ENCODE measurements around the gene SMTNL2. TPM values are rescaled to one million over a fixed set of nuclear protein-coding genes. Genes with fewer than 3 reads are reported as not detected.
"Not testable (repeated sequence)": the region's sequence is repeated elsewhere in the genome, so short reads cannot be mapped to it uniquely, and the experiment has no call there.

The SMTNL2 gene
- total RNA-seq, 2 experiments from 2014 or later: not detected

- Mint-ChIP-seq H3K36me3 (ENCODE audit: low read depth) (no peaks in the 10 kb centered on the region), H3K9me3 (no peaks in the 10 kb centered on the region), H3K27me3 (peaks cover 3% of the 10 kb centered on the region), H3K4me1 (peaks cover 4% of the 10 kb centered on the region), H3K27ac (no peak overlapping the region), H3K4me3 (no peak overlapping the region)
- POLR2A ChIA-PET: interaction anchor here (0.8 kb wide), 1 partner anchor 114 kb away, joined by 3 read pairs; no protein-coding TSS in a partner anchor
- CTCF ChIA-PET: interaction anchor here (0.7 to 1.2 kb wide), 2 partner anchors 28 to 30 kb away, joined by 3 to 4 read pairs; no protein-coding TSS in a partner anchor
- DNase-seq: peak; percentile 44
These were observed 10.8 kb downstream of the SMTNL2 start for GRCh38 chr17:4594931-4595684.

- not testable (repeated sequence) for H3K36me3 Mint-ChIP-seq (ENCODE audit: low read depth); H3K9me3 Mint-ChIP-seq; DNase-seq; H3K4me1 Mint-ChIP-seq; H3K4me3 Mint-ChIP-seq; H3K27me3 Mint-ChIP-seq; H3K27ac Mint-ChIP-seq
- POLR2A ChIA-PET: interaction anchor here (0.8 to 1.5 kb wide), 2 partner anchors 9 to 115 kb away, joined by 3 read pairs; no protein-coding TSS in a partner anchor
- CTCF ChIA-PET: interaction anchor here (0.7 to 1.7 kb wide), 3 partner anchors 29 to 31 kb away, joined by 3 to 4 read pairs (median 4); no protein-coding TSS in a partner anchor
These were observed 11.5 kb downstream of the SMTNL2 start for GRCh38 chr17:4595685-4596342.

GRCh38 chr17:4596636-4597380, 12.5 kb downstream of the SMTNL2 start:
- Mint-ChIP-seq H3K27ac (no peak overlapping the region), H3K4me1 (peaks cover 4% of the 10 kb centered on the region), H3K36me3 (ENCODE audit: low read depth) (no peaks in the 10 kb centered on the region), H3K4me3 (no peak overlapping the region), H3K9me3 (no peaks in the 10 kb centered on the region), H3K27me3 (peaks cover 2% of the 10 kb centered on the region)
- CTCF ChIA-PET: interaction anchor here (1.7 kb wide), 1 partner anchor 30 kb away, joined by 4 read pairs; no protein-coding TSS in a partner anchor
- POLR2A ChIA-PET: interaction anchor here (1.5 kb wide), 1 partner anchor 10 kb away, joined by 3 read pairs; no protein-coding TSS in a partner anchor
- DNase-seq: no peak

GRCh38 chr17:4597975-4598374, 13.6 kb downstream of the SMTNL2 start:
- Mint-ChIP-seq H3K4me1 (peaks cover 4% of the 10 kb centered on the region), H3K27ac (no peak overlapping the region), H3K4me3 (no peak overlapping the region), H3K9me3 (no peaks in the 10 kb centered on the region), H3K36me3 (ENCODE audit: low read depth) (no peaks in the 10 kb centered on the region), H3K27me3 (peaks cover 6% of the 10 kb centered on the region)
- CTCF ChIA-PET: no interaction called here
- POLR2A ChIA-PET: no interaction called here
- DNase-seq: no peak

GRCh38 chr17:4598776-4599504, 14.6 kb downstream of the SMTNL2 start:
- H3K9me3 Mint-ChIP-seq: no peaks in the 10 kb centered on the region
- H3K27me3 Mint-ChIP-seq: peaks cover 6% of the 10 kb centered on the region
- CTCF ChIA-PET: interaction anchor here (0.6 kb wide), 1 partner anchor 686 kb away, joined by 3 read pairs; no protein-coding TSS in a partner anchor
- POLR2A ChIA-PET: no interaction called here
- no peak overlapping the region for H3K4me3 Mint-ChIP-seq
- H3K4me1 Mint-ChIP-seq: peaks cover 4% of the 10 kb centered on the region
- no peak for DNase-seq
- H3K27ac Mint-ChIP-seq: no peak overlapping the region
- H3K36me3 Mint-ChIP-seq (ENCODE audit: low read depth): no peaks in the 10 kb centered on the region

GRCh38 chr17:4599505-4600281, 15.4 kb downstream of the SMTNL2 start:
- no peak overlapping the region for H3K27ac Mint-ChIP-seq
- CTCF ChIA-PET: interaction anchor here (0.6 kb wide), 1 partner anchor 687 kb away, joined by 3 read pairs; no protein-coding TSS in a partner anchor

GRCh38 chr17:4600563-4600962, 16.2 kb downstream of the SMTNL2 start:
- H3K4me1 Mint-ChIP-seq: no peaks in the 10 kb centered on the region
- CTCF ChIA-PET: no interaction called here
- H3K27ac Mint-ChIP-seq: no peak overlapping the region
- no peak for DNase-seq
- H3K27me3 Mint-ChIP-seq: peaks cover 6% of the 10 kb centered on the region
- no peaks in the 10 kb centered on the region for H3K36me3 Mint-ChIP-seq (ENCODE audit: low read depth)
- no peaks in the 10 kb centered on the region for H3K9me3 Mint-ChIP-seq
- no peak overlapping the region for H3K4me3 Mint-ChIP-seq
- POLR2A ChIA-PET: no interaction called here

More at GRCh38 chr17:4599505-4600281, 15.4 kb downstream of the SMTNL2 start:
- Mint-ChIP-seq H3K9me3 (no peaks in the 10 kb centered on the region), H3K36me3 (ENCODE audit: low read depth) (no peaks in the 10 kb centered on the region), H3K4me1 (peaks cover 4% of the 10 kb centered on the region), H3K4me3 (no peak overlapping the region), H3K27me3 (peaks cover 6% of the 10 kb centered on the region)
- POLR2A ChIA-PET: no interaction called here
- no peak for DNase-seq

- no peak for DNase-seq
- peaks cover 6% of the 10 kb centered on the region for H3K27me3 Mint-ChIP-seq
- no peaks in the 10 kb centered on the region for H3K36me3 Mint-ChIP-seq (ENCODE audit: low read depth)
- H3K4me3 Mint-ChIP-seq: no peak overlapping the region
- no peak overlapping the region for H3K27ac Mint-ChIP-seq
- ChIA-PET CTCF (no interaction called here), POLR2A (no interaction called here)
- H3K9me3 Mint-ChIP-seq: no peaks in the 10 kb centered on the region
- H3K4me1 Mint-ChIP-seq: no peaks in the 10 kb centered on the region
These were observed 17.0 kb downstream of the SMTNL2 start for GRCh38 chr17:4601326-4601725.

GRCh38 chr17:4602041-4602440, 17.7 kb downstream of the SMTNL2 start:
- H3K27ac Mint-ChIP-seq: no peak overlapping the region
- no peaks in the 10 kb centered on the region for H3K4me1 Mint-ChIP-seq
- POLR2A ChIA-PET: no interaction called here
- H3K9me3 Mint-ChIP-seq: no peaks in the 10 kb centered on the region
- no peaks in the 10 kb centered on the region for H3K36me3 Mint-ChIP-seq (ENCODE audit: low read depth)
- DNase-seq: no peak
- H3K4me3 Mint-ChIP-seq: no peak overlapping the region
- CTCF ChIA-PET: no interaction called here
- peaks cover 6% of the 10 kb centered on the region for H3K27me3 Mint-ChIP-seq

GRCh38 chr17:4604111-4604644, 19.8 kb downstream of the SMTNL2 start:
- peaks cover 5% of the 10 kb centered on the region for H3K4me1 Mint-ChIP-seq
- H3K36me3 Mint-ChIP-seq (ENCODE audit: low read depth): no peaks in the 10 kb centered on the region
- no peak for DNase-seq
- ChIA-PET POLR2A (no interaction called here), CTCF (no interaction called here)
- H3K4me3 Mint-ChIP-seq: no peak overlapping the region
- H3K27ac Mint-ChIP-seq: no peak overlapping the region
- peaks cover 22% of the 10 kb centered on the region for H3K27me3 Mint-ChIP-seq
- H3K9me3 Mint-ChIP-seq: no peaks in the 10 kb centered on the region

GRCh38 chr17:4604736-4605135, 20.4 kb downstream of the SMTNL2 start:
- DNase-seq; POLR2A ChIA-PET; H3K4me3 Mint-ChIP-seq; H3K9me3 Mint-ChIP-seq; H3K4me1 Mint-ChIP-seq; H3K36me3 Mint-ChIP-seq (ENCODE audit: low read depth); H3K27ac Mint-ChIP-seq: not testable (repeated sequence)
- CTCF ChIA-PET: interaction anchor here (1.0 kb wide), 1 partner anchor 37 kb away, joined by 5 read pairs; no protein-coding TSS in a partner anchor
- peaks cover 27% of the 10 kb centered on the region for H3K27me3 Mint-ChIP-seq

- Mint-ChIP-seq H3K36me3 (ENCODE audit: low read depth) (no peaks in the 10 kb centered on the region), H3K4me1 (peaks cover 5% of the 10 kb centered on the region), H3K4me3 (no peak overlapping the region), H3K9me3 (no peaks in the 10 kb centered on the region), H3K27me3 (peaks cover 33% of the 10 kb centered on the region), H3K27ac (no peak overlapping the region)
- no peak for DNase-seq
- POLR2A ChIA-PET: no interaction called here
- CTCF ChIA-PET: no interaction called here
These were observed 21.5 kb downstream of the SMTNL2 start for GRCh38 chr17:4605826-4606225.

Data from activated CD4-positive, alpha-beta memory T cell treated with anti-CD3 and anti-CD28 coated beads, Interleukin-2, amount 10 ng/mL, durations not matched to agents 7 days and 5 days (primary cell).